Chondrocyte (in vitro differentiated cells): ENCODE results near the gene ATOSA. TPM values are rescaled to one million over a fixed set of nuclear protein-coding genes. Genes with fewer than 3 reads are reported as not detected.

Source experiments
- DNase-seq: peaks from one replicate; pipeline ENCODE4 v3.0.0; 2021; ENCODE audit warnings: mixed read lengths, low spot score
- H3K27ac Mint-ChIP-seq: one replicate; pipeline ENCODE4 v1.8.0; 2021; ENCODE audit warnings: mild to moderate bottlenecking, moderate library complexity, mixed read lengths; ENCODE audit not compliant: unreplicated experiment
- H3K27me3 Mint-ChIP-seq: 2 replicates; pipeline ENCODE4 v1.8.0; 2021; ENCODE audit warnings: low read depth, mixed read lengths
- H3K36me3 Mint-ChIP-seq: 2 replicates; pipeline ENCODE4 v1.8.0; 2021; ENCODE audit warnings: low read depth, mixed read lengths
- H3K4me1 Mint-ChIP-seq: 2 replicates; pipeline ENCODE4 v1.8.0; 2021; ENCODE audit warnings: low read depth, mild to moderate bottlenecking, mixed read lengths
- H3K4me3 Mint-ChIP-seq: one replicate; pipeline ENCODE4 v1.8.0; 2021; ENCODE audit warnings: mild to moderate bottlenecking, moderate library complexity, mixed read lengths; ENCODE audit not compliant: unreplicated experiment
- H3K9me3 Mint-ChIP-seq: 2 replicates; pipeline ENCODE4 v1.8.0; 2021; ENCODE audit warnings: low read depth, mixed read lengths
- total RNA-seq: library from RNA; stranded (reverse); gene quantifications from 3 replicates; pipeline ENCODE4 v1.2.1, GENCODE V29; 2021
- TF ChIP-seq, protein P1 (sequence below): fragments of 200-600 bp; sonication (generic); IDR thresholded peaks from 2 replicates; pipeline ENCODE4 v1.5.0; 2021; ENCODE audit warnings: antibody characterized with exemption, mild to moderate bottlenecking, moderate library complexity

ATOSA gene
- total RNA-seq, 1 donor from 2014 or later = 21.9 TPM

- DNase-seq = no peak
- TF ChIP-seq, protein P1, sequence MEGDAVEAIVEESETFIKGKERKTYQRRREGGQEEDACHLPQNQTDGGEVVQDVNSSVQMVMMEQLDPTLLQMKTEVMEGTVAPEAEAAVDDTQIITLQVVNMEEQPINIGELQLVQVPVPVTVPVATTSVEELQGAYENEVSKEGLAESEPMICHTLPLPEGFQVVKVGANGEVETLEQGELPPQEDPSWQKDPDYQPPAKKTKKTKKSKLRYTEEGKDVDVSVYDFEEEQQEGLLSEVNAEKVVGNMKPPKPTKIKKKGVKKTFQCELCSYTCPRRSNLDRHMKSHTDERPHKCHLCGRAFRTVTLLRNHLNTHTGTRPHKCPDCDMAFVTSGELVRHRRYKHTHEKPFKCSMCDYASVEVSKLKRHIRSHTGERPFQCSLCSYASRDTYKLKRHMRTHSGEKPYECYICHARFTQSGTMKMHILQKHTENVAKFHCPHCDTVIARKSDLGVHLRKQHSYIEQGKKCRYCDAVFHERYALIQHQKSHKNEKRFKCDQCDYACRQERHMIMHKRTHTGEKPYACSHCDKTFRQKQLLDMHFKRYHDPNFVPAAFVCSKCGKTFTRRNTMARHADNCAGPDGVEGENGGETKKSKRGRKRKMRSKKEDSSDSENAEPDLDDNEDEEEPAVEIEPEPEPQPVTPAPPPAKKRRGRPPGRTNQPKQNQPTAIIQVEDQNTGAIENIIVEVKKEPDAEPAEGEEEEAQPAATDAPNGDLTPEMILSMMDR = no peak
- peaks cover 43% of the 10 kb centered on the region for H3K4me1 Mint-ChIP-seq
- H3K27ac Mint-ChIP-seq = peak overlapping the region; percentile 66
- no peaks in the 10 kb centered on the region for H3K27me3 Mint-ChIP-seq
- H3K4me3 Mint-ChIP-seq = no peak overlapping the region
- peaks cover 7% of the 10 kb centered on the region for H3K36me3 Mint-ChIP-seq
- no peaks in the 10 kb centered on the region for H3K9me3 Mint-ChIP-seq
Observed at GRCh38 chr15:52657338-52657737, 21.9 kb downstream of the ATOSA start.

DNA sequence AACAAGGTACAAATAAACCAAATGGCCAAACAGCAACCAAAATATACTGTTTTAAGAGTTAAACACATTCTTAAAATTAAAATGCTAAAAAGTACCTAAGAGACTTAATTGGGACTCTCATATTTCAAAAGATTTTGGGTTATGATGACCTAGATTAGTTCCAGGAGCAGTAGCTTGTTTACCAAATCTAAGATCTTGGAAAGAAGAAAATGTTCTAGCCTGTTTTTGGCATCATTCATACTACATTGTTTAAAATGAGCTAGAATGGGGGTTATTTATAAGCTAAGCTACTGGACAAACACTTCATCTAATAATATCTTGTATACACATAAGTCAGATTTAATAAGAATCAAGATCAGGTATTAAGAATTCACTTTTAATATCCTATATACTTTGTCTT, 22.8 kb downstream of the ATOSA start:
- Mint-ChIP-seq H3K27me3 (no peaks in the 10 kb centered on the region), H3K9me3 (no peaks in the 10 kb centered on the region), H3K4me1 (peaks cover 53% of the 10 kb centered on the region), H3K36me3 (peaks cover 7% of the 10 kb centered on the region), H3K27ac (no peak overlapping the region), H3K4me3 (no peak overlapping the region)
- no peak for DNase-seq
- TF ChIP-seq, protein P1 = no peak

GRCh38 chr15:52653431-52653964, 25.7 kb downstream of the ATOSA start:
- peak overlapping the region; percentile 18 for H3K4me3 Mint-ChIP-seq
- no peaks in the 10 kb centered on the region for H3K27me3 Mint-ChIP-seq
- H3K4me1 Mint-ChIP-seq = peaks cover 56% of the 10 kb centered on the region

GRCh38 chr15:52652984-52653383, 26.2 kb downstream of the ATOSA start:
- peak overlapping the region; percentile 18 for H3K4me3 Mint-ChIP-seq
- peaks cover 2% of the 10 kb centered on the region for H3K36me3 Mint-ChIP-seq
- peak overlapping the region; percentile 92 for H3K27ac Mint-ChIP-seq
- TF ChIP-seq, protein P1 = no peak
- no peaks in the 10 kb centered on the region for H3K9me3 Mint-ChIP-seq
- no peak for DNase-seq
- H3K27me3 Mint-ChIP-seq = no peaks in the 10 kb centered on the region
- H3K4me1 Mint-ChIP-seq = peaks cover 51% of the 10 kb centered on the region

More at GRCh38 chr15:52653431-52653964, 25.7 kb downstream of the ATOSA start:
- peak overlapping the region; percentile 92 for H3K27ac Mint-ChIP-seq
- no peaks in the 10 kb centered on the region for H3K9me3 Mint-ChIP-seq
- no peak for DNase-seq
- TF ChIP-seq, protein P1 = no peak
- H3K36me3 Mint-ChIP-seq = peaks cover 5% of the 10 kb centered on the region

GRCh38 chr15:52652286-52652685, 26.9 kb downstream of the ATOSA start:
- TF ChIP-seq, protein P1 = peak; percentile 11
- H3K9me3 Mint-ChIP-seq = no peaks in the 10 kb centered on the region
- peak overlapping the region; percentile 66 for H3K4me3 Mint-ChIP-seq
- H3K4me1 Mint-ChIP-seq = peaks cover 44% of the 10 kb centered on the region
- DNase-seq = no peak
- peaks cover 2% of the 10 kb centered on the region for H3K36me3 Mint-ChIP-seq
- no peaks in the 10 kb centered on the region for H3K27me3 Mint-ChIP-seq
- H3K27ac Mint-ChIP-seq = peak overlapping the region; percentile 92
